ENCODE measurements around the gene MYO1G.

- TF ChIP-seq, protein P1, sequence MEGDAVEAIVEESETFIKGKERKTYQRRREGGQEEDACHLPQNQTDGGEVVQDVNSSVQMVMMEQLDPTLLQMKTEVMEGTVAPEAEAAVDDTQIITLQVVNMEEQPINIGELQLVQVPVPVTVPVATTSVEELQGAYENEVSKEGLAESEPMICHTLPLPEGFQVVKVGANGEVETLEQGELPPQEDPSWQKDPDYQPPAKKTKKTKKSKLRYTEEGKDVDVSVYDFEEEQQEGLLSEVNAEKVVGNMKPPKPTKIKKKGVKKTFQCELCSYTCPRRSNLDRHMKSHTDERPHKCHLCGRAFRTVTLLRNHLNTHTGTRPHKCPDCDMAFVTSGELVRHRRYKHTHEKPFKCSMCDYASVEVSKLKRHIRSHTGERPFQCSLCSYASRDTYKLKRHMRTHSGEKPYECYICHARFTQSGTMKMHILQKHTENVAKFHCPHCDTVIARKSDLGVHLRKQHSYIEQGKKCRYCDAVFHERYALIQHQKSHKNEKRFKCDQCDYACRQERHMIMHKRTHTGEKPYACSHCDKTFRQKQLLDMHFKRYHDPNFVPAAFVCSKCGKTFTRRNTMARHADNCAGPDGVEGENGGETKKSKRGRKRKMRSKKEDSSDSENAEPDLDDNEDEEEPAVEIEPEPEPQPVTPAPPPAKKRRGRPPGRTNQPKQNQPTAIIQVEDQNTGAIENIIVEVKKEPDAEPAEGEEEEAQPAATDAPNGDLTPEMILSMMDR (IDR thresholded peaks at IDR 0.05; ENCODE audit: insufficient read depth, low read length) = no peak
- peak; percentile 66 for TF ChIP-seq POLR2AphosphoS5 (IDR thresholded peaks at IDR 0.05; ENCODE audit: low read depth)
Measured at GRCh38 chr7:44964831-44965440, 13.9 kb downstream of the MYO1G start.

Measured in HL-60 (cell line).